Uterus (tissue), 2 donors: ENCODE results near the gene ATG16L1.

Experiments used
- POLR2A ChIP-seq, 2 donors: fragments of 450-650 bp; IDR thresholded peaks; one replicate each; pipeline ENCODE4 v1.6.1; 2016; ENCODE audit warnings: antibody characterized with exemption in 2 of 2, mild to moderate bottlenecking in 1 of 2, moderate library complexity in 1 of 2
- TF ChIP-seq, protein P1 (sequence below), 4 experiments: fragments of 200-600 bp in 2 of 4; fragments of 450-650 bp in 2 of 4; sonication (generic) in 2 of 4; IDR thresholded peaks; one replicate each; pipeline ENCODE4 v1.5.1; 2016 to 2019; ENCODE audit warnings: antibody characterized with exemption in 4 of 4, mild to moderate bottlenecking in 2 of 4, moderate library complexity in 1 of 4

GRCh38 chr2:233312874-233313273 lies 61.4 kb downstream of the ATG16L1 start:
- no peak for TF ChIP-seq POLR2A (IDR thresholded peaks at IDR 0.05)
- TF ChIP-seq, protein P1, sequence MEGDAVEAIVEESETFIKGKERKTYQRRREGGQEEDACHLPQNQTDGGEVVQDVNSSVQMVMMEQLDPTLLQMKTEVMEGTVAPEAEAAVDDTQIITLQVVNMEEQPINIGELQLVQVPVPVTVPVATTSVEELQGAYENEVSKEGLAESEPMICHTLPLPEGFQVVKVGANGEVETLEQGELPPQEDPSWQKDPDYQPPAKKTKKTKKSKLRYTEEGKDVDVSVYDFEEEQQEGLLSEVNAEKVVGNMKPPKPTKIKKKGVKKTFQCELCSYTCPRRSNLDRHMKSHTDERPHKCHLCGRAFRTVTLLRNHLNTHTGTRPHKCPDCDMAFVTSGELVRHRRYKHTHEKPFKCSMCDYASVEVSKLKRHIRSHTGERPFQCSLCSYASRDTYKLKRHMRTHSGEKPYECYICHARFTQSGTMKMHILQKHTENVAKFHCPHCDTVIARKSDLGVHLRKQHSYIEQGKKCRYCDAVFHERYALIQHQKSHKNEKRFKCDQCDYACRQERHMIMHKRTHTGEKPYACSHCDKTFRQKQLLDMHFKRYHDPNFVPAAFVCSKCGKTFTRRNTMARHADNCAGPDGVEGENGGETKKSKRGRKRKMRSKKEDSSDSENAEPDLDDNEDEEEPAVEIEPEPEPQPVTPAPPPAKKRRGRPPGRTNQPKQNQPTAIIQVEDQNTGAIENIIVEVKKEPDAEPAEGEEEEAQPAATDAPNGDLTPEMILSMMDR (IDR thresholded peaks at IDR 0.05), result no peak
